SK-N-SH (cell line): ENCODE measurements around the gene RCN2. TPM values are rescaled to one million over a fixed set of nuclear protein-coding genes. Genes with fewer than 3 reads are reported as not detected.

Experiments
- CTCF ChIA-PET: fragments of 300-600, 350-600 bp; formaldehyde crosslinking; extraction: SDS; loops from one replicate; lab custom pipeline; 2021; lab: Yijun Ruan, JAX
- POLR2A ChIA-PET: fragments of 350-600 bp; sonication (Branson Sonifier 250); formaldehyde crosslinking; extraction: SDS; loops from one replicate; lab custom pipeline; 2020; ENCODE audit warnings: antibody characterized with exemption, inconsistent platforms; lab: Yijun Ruan, JAX
- DNase-seq: peaks from one replicate; pipeline ENCODE4 v3.0.0; 2012
- H2AFZ ChIP-seq: fragments of 200-600 bp; sonication (generic); 2 replicates; pipeline ENCODE4 v1.8.1; 2016; ENCODE audit warnings: antibody characterized with exemption, mild to moderate bottlenecking, low read depth
- H3F3A ChIP-seq: fragments of 200-600 bp; sonication (generic); replicated peaks from 2 replicates; pipeline ENCODE3; 2016; ENCODE audit warnings: antibody characterized with exemption, mild to moderate bottlenecking; ENCODE audit not compliant: insufficient read depth
- H3K27ac ChIP-seq, 2 experiments: fragments of 200-500 bp in 1 of 2; fragments of 200-600 bp in 1 of 2; sonication (Bioruptor generic) in 1 of 2; sonication (generic), shearing (Covaris generic) in 1 of 2; 2 replicates each; pipeline versions ENCODE4 v1.5.1 to v1.6.1; 2014 to 2016; ENCODE audit warnings: low read depth in 2 of 2, inconsistent platforms in 1 of 2, low read length in 1 of 2, mild to moderate bottlenecking in 1 of 2, mixed read lengths in 1 of 2
- H3K27me3 ChIP-seq: fragments of 200-600 bp; sonication (generic), shearing (Covaris generic); 2 replicates; pipeline ENCODE4 v1.6.1; 2016; ENCODE audit warnings: mixed run types; ENCODE audit not compliant: insufficient read depth
- H3K36me3 ChIP-seq, 2 experiments: fragments of 200-500 bp in 1 of 2; fragments of 200-600 bp in 1 of 2; sonication (Bioruptor generic) in 1 of 2; sonication (generic) in 1 of 2; replicated peaks in 1 of 2; 2 replicates each; pipeline versions ENCODE3 to v1.5.1; 2014 to 2016; ENCODE audit warnings: low read length in 1 of 2, mild to moderate bottlenecking in 1 of 2; ENCODE audit not compliant: insufficient read depth in 2 of 2, control insufficient read depth in 1 of 2
- H3K4me1 ChIP-seq, 2 experiments: fragments of 200-500 bp in 1 of 2; fragments of 200-600 bp in 1 of 2; sonication (Bioruptor generic) in 1 of 2; sonication (generic), shearing (Covaris generic) in 1 of 2; 2 replicates each; pipeline versions ENCODE4 v1.5.1 to v1.6.1; 2014 to 2016; ENCODE audit warnings: low read depth in 1 of 2, low read length in 1 of 2, mixed run types in 1 of 2; ENCODE audit not compliant: insufficient read depth in 2 of 2, control insufficient read depth in 1 of 2
- H3K4me2 ChIP-seq: fragments of 200-600 bp; sonication (generic), shearing (Covaris generic); 2 replicates; pipeline ENCODE4 v1.6.1; 2017; ENCODE audit warnings: mixed run types
- H3K4me3 ChIP-seq, 2 experiments: fragments of 200-500 bp in 1 of 2; fragments of 200-600 bp in 1 of 2; sonication (Bioruptor generic) in 1 of 2; sonication (generic), shearing (Covaris generic) in 1 of 2; 2 replicates each; pipeline versions ENCODE4 v1.5.1 to v1.8.1; 2014 to 2016; ENCODE audit warnings: low read depth in 2 of 2, inconsistent platforms in 1 of 2, low read length in 1 of 2, mild to moderate bottlenecking in 1 of 2, mixed read lengths in 1 of 2, moderate library complexity in 1 of 2
- H3K79me2 ChIP-seq: fragments of 200-600 bp; sonication (generic); 2 replicates; pipeline ENCODE4 v1.8.1; 2017; ENCODE audit warnings: mild to moderate bottlenecking; ENCODE audit not compliant: insufficient read depth
- H3K9ac ChIP-seq: fragments of 200-600 bp; sonication (generic); 2 replicates; pipeline ENCODE4 v1.6.1; 2017; ENCODE audit warnings: mixed run types
- H3K9me2 ChIP-seq: fragments of 200-600 bp; sonication (generic); 2 replicates; pipeline ENCODE4 v1.6.1; 2017; ENCODE audit warnings: mixed run types
- H3K9me3 ChIP-seq: fragments of 200-600 bp; sonication (generic); 2 replicates; pipeline ENCODE4 v1.6.1; 2017; ENCODE audit warnings: mixed run types, mild to moderate bottlenecking, moderate library complexity
- H4K20me1 ChIP-seq: fragments of 200-600 bp; sonication (generic); 2 replicates; pipeline ENCODE4 v1.6.1; 2017; ENCODE audit warnings: mild to moderate bottlenecking, mixed run types; ENCODE audit not compliant: insufficient read depth
- ELF1 ChIP-seq: IDR thresholded peaks from 2 replicates; pipeline ENCODE4 v1.4.0; 2012
- EZH2phosphoT487 ChIP-seq: fragments of 200-600 bp; sonication (generic); IDR thresholded peaks from 2 replicates; pipeline ENCODE4 v1.6.1; 2017; ENCODE audit warnings: low read depth, mixed run types, mild to moderate bottlenecking, antibody characterized with exemption, moderate library complexity, borderline replicate concordance
- FOSL2 ChIP-seq: IDR thresholded peaks from 2 replicates; pipeline ENCODE4 v1.4.0; 2012; ENCODE audit warnings: low read depth, mild to moderate bottlenecking, moderate library complexity, borderline replicate concordance
- FOXM1 ChIP-seq: IDR thresholded peaks from 2 replicates; pipeline ENCODE4 v1.4.0; 2012; ENCODE audit warnings: low read depth, mild to moderate bottlenecking
- GABPA ChIP-seq: IDR thresholded peaks from 2 replicates; pipeline ENCODE4 v1.4.0; 2012; ENCODE audit warnings: low read depth, mild to moderate bottlenecking
- JUND ChIP-seq: IDR thresholded peaks from 2 replicates; pipeline ENCODE4 v1.4.0; 2012
- MEF2A ChIP-seq: IDR thresholded peaks from 2 replicates; pipeline ENCODE4 v1.4.0; 2012; ENCODE audit warnings: low read depth, borderline replicate concordance
- RCOR1 ChIP-seq: fragments of 150-350 bp; IDR thresholded peaks from 2 replicates; pipeline ENCODE4 v1.6.1; 2017; ENCODE audit warnings: antibody characterized with exemption, low read length
- RFX5 ChIP-seq: IDR thresholded peaks from 2 replicates; pipeline ENCODE4 v1.6.1; 2012; ENCODE audit warnings: mild to moderate bottlenecking, improper control_type of control experiment, low read length
- TAF1 ChIP-seq: IDR thresholded peaks from 2 replicates; pipeline ENCODE4 v1.6.1; 2012; ENCODE audit warnings: low read depth, mild to moderate bottlenecking, low read length, moderate library complexity, borderline replicate concordance
- TCF12 ChIP-seq: IDR thresholded peaks from 2 replicates; pipeline ENCODE4 v1.4.0; 2012
- TEAD4 ChIP-seq: IDR thresholded peaks from 2 replicates; pipeline ENCODE4 v1.4.0; 2012; ENCODE audit warnings: mild to moderate bottlenecking, borderline replicate concordance; ENCODE audit not compliant: insufficient read depth
- YY1 ChIP-seq: IDR thresholded peaks from 2 replicates; pipeline ENCODE4 v1.4.0; 2012; ENCODE audit warnings: low read depth, mild to moderate bottlenecking
- WGBS: methylation state at CpG from one replicate; pipeline ENCODE4 v1.1.6; 2017; ENCODE audit warnings: low lambda C conversion rate; 5-methylcytosine and 5-hydroxymethylcytosine counted together
- polyA plus RNA-seq, 3 experiments: library from polyadenylated mRNA; depleted of rRNA; stranded (reverse); fragments of >200 nt; gene quantifications; 2 replicates each; pipeline ENCODE4 v1.2.3, GENCODE V29; 2012
- TF ChIP-seq, protein P1 (sequence below): fragments of 150-350 bp; IDR thresholded peaks from 2 replicates; pipeline ENCODE4 v1.6.1; 2016; ENCODE audit warnings: mild to moderate bottlenecking, low read depth, low read length
- TF ChIP-seq, protein P2 (sequence below): IDR thresholded peaks from 2 replicates; pipeline ENCODE4 v1.4.0; 2012; ENCODE audit warnings: low read depth, borderline replicate concordance
- TF ChIP-seq, protein P3 (sequence below): IDR thresholded peaks from 2 replicates; pipeline ENCODE4 v1.4.0; 2012; ENCODE audit warnings: low read depth

The RCN2 gene
- polyA plus RNA-seq, 1 of the 3 experiments (the other 2 are of a cell fraction): 78.6 TPM

DNA sequence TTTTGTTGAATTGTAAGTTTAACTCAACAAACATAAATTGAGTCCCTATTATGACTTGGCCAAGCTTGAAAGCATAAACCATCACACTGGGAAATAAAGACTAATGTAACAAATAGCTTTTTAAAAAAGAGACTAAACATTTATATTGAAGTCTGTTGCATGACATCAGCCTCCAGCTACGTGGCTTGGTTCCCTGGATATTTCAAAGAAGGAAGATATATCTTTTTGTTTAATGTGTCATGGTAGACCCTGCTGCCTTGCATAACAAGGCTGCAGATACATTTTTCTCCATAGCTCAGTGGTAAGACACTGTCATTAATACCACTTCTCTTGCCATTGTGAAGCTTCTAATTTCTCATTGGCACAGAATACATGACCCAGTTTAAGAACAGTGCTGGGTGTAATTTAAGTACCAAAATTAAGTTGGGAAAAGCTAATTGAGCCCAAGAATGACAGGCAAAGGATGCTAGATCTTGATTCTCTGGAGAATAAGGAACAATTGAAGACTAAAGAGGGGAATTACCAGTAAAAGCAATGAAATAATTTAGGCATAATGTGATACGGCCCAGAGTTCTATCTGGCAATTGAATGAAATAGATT lies 14.0 kb downstream of the RCN2 start:
- H3K36me3 ChIP-seq: peaks cover 43 to 59% of the 10 kb centered on the region in 2 experiments
- WGBS: 98% methylated on average over 2 of the region's 2 CpGs
- no peak overlapping the region for H3K9ac ChIP-seq
- no peak overlapping the region for H3K27ac ChIP-seq
- TF ChIP-seq FOSL2 (no peak), TCF12 (no peak), FOXM1 (no peak), EZH2phosphoT487 (no peak), ELF1 (no peak)
- TF ChIP-seq, protein P1, sequence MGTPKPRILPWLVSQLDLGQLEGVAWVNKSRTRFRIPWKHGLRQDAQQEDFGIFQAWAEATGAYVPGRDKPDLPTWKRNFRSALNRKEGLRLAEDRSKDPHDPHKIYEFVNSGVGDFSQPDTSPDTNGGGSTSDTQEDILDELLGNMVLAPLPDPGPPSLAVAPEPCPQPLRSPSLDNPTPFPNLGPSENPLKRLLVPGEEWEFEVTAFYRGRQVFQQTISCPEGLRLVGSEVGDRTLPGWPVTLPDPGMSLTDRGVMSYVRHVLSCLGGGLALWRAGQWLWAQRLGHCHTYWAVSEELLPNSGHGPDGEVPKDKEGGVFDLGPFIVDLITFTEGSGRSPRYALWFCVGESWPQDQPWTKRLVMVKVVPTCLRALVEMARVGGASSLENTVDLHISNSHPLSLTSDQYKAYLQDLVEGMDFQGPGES: no peak
- TF ChIP-seq, protein P2, sequence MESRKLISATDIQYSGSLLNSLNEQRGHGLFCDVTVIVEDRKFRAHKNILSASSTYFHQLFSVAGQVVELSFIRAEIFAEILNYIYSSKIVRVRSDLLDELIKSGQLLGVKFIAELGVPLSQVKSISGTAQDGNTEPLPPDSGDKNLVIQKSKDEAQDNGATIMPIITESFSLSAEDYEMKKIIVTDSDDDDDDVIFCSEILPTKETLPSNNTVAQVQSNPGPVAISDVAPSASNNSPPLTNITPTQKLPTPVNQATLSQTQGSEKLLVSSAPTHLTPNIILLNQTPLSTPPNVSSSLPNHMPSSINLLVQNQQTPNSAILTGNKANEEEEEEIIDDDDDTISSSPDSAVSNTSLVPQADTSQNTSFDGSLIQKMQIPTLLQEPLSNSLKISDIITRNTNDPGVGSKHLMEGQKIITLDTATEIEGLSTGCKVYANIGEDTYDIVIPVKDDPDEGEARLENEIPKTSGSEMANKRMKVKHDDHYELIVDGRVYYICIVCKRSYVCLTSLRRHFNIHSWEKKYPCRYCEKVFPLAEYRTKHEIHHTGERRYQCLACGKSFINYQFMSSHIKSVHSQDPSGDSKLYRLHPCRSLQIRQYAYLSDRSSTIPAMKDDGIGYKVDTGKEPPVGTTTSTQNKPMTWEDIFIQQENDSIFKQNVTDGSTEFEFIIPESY: no peak
- TF ChIP-seq, protein P3, sequence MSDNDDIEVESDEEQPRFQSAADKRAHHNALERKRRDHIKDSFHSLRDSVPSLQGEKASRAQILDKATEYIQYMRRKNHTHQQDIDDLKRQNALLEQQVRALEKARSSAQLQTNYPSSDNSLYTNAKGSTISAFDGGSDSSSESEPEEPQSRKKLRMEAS: no peak
- TF ChIP-seq, all 33 proteins: peak for 0
- Histone ChIP-seq H3F3A (no peaks in the 10 kb centered on the region), H3K9me3 (no peaks in the 10 kb centered on the region), H3K4me3 (no peak overlapping the region), H2AFZ (no peak overlapping the region), H3K9me2 (no peaks in the 10 kb centered on the region), H3K79me2 (no peaks in the 10 kb centered on the region), H3K27me3 (no peaks in the 10 kb centered on the region), H4K20me1 (no peaks in the 10 kb centered on the region), H3K4me2 (no peak overlapping the region), H3K4me1 (no peaks in the 10 kb centered on the region)
- no peak for DNase-seq
- ChIA-PET CTCF (no interaction called here), POLR2A (interaction anchor here (1.3 kb wide), 1 partner anchor 14 kb away, joined by 3 read pairs; no protein-coding TSS in a partner anchor)

GRCh38 chr15:76947454-76947853 lies 15.9 kb downstream of the RCN2 start:
- Histone ChIP-seq H3K9me3 (no peaks in the 10 kb centered on the region), H3K4me1 (no peaks in the 10 kb centered on the region; a peak in 1 of 4 replicates), H3K4me2 (no peak overlapping the region), H3K27me3 (no peaks in the 10 kb centered on the region), H3K9me2 (no peaks in the 10 kb centered on the region), H2AFZ (no peak overlapping the region), H3K79me2 (no peaks in the 10 kb centered on the region), H3K27ac (no peak overlapping the region), H3K4me3 (no peak overlapping the region), H3K9ac (no peak overlapping the region), H4K20me1 (no peaks in the 10 kb centered on the region), H3F3A (no peaks in the 10 kb centered on the region), H3K36me3 (peaks cover 43 to 62% of the 10 kb centered on the region in 2 experiments)
- WGBS: 93% methylated on average over 3 of the region's 3 CpGs
- ChIA-PET POLR2A (interaction anchor here (1.4 kb wide), 1 partner anchor 48 kb away, joined by 3 read pairs; the partner anchor contains the start of gene PSTPIP1), CTCF (interaction anchor here (0.9 to 1.0 kb wide), 2 partner anchors 17 to 157 kb away, joined by 3 to 4 read pairs; no protein-coding TSS in a partner anchor)
- no peak for DNase-seq
- TF ChIP-seq MEF2A (no peak), ELF1 (no peak), JUND (no peak), GABPA (no peak), YY1 (no peak), RCOR1 (no peak), FOSL2 (no peak), RFX5 (no peak), TEAD4 (no peak), TCF12 (no peak), TAF1 (no peak)
- TF ChIP-seq, protein P1: no peak
- TF ChIP-seq, protein P2: no peak
- TF ChIP-seq, protein P3: no peak
